Measurements from ENCODE around the gene CLTC.

The CLTC gene

GRCh38 chr17:59688496-59688895 lies 68.8 kb downstream of the CLTC start:
- no peak for TF ChIP-seq SPI1 (IDR thresholded peaks at IDR 0.05; ENCODE audit: borderline replicate concordance, low read depth)
- TF ChIP-seq GABPA (IDR thresholded peaks at IDR 0.05; ENCODE audit: low read depth): no peak
- no peak for TF ChIP-seq POLR2AphosphoS5 (IDR thresholded peaks at IDR 0.05; ENCODE audit: low read depth)
- TF ChIP-seq CTCF (IDR thresholded peaks at IDR 0.05; ENCODE audit: insufficient read depth, low read length): no peak
- TF ChIP-seq REST (IDR thresholded peaks at IDR 0.05; ENCODE audit: insufficient replicate concordance, low read depth): no peak
- no peak for DNase-seq (ENCODE audit: low read depth in 1 of 2, low spot score in 1 of 2)
- no peak overlapping the region for H3K27ac ChIP-seq (replicated peaks)
- H3K27me3 ChIP-seq (ENCODE audit: insufficient read depth, poor library complexity, severe bottlenecking): no peaks in the 10 kb centered on the region
- H3K4me3 ChIP-seq (replicated peaks; ENCODE audit: insufficient read depth, low read length): no peak overlapping the region

DNA sequence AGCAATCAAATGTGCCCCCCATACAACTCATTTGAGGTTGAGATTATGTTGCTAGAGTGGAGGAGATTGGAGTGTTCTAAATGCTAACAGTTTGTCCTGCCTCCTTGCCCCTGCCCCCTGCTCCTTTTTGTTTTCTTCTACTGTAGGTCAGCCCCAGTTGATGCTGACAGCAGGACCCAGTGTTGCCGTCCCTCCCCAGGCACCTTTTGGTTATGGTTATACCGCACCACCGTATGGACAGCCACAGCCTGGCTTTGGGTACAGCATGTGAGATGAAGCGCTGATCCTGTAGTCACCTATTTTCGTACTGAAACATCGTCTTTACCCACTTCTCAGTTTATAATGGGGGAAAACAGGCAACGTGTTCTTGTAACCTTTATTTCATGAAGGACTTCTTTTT lies 73.9 kb downstream of the CLTC start:
- H3K27me3 ChIP-seq (ENCODE audit: insufficient read depth, poor library complexity, severe bottlenecking): no peaks in the 10 kb centered on the region
- DNase-seq (ENCODE audit: low read depth in 1 of 2, low spot score in 1 of 2): no peak
- H3K27ac ChIP-seq (replicated peaks): no peak overlapping the region
- H3K4me3 ChIP-seq (replicated peaks; ENCODE audit: insufficient read depth, low read length): no peak overlapping the region
- TF ChIP-seq POLR2AphosphoS5 (IDR thresholded peaks at IDR 0.05; ENCODE audit: low read depth) (no peak), REST (IDR thresholded peaks at IDR 0.05; ENCODE audit: insufficient replicate concordance, low read depth) (no peak), CTCF (IDR thresholded peaks at IDR 0.05; ENCODE audit: insufficient read depth, low read length) (no peak), GABPA (IDR thresholded peaks at IDR 0.05; ENCODE audit: low read depth) (no peak), SPI1 (IDR thresholded peaks at IDR 0.05; ENCODE audit: borderline replicate concordance, low read depth) (no peak)

DNA sequence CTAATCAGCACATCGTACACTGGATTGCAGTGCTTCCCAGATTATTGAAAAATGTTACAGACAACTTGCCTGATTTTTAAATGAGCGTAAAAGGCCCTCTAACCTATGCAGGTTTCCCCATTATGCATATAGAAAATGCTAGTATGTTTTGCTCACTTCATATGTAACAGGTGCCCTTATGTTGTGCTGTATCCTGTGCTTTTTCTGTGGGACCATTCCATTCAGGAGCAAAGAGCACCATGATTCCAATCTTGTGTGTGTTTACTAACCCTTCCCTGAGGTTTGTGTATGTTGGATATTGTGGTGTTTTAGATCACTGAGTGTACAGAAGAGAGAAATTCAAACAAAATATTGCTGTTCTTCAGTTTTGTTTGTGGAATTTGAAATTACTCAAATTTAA lies 74.6 kb downstream of the CLTC start:
- no peak for DNase-seq (ENCODE audit: low read depth in 1 of 2, low spot score in 1 of 2)
- H3K27me3 ChIP-seq (ENCODE audit: insufficient read depth, poor library complexity, severe bottlenecking): no peaks in the 10 kb centered on the region
- no peak overlapping the region for H3K4me3 ChIP-seq (replicated peaks; ENCODE audit: insufficient read depth, low read length)
- no peak for TF ChIP-seq GABPA (IDR thresholded peaks at IDR 0.05; ENCODE audit: low read depth)
- no peak for TF ChIP-seq SPI1 (IDR thresholded peaks at IDR 0.05; ENCODE audit: borderline replicate concordance, low read depth)
- TF ChIP-seq CTCF (IDR thresholded peaks at IDR 0.05; ENCODE audit: insufficient read depth, low read length): no peak
- TF ChIP-seq POLR2AphosphoS5 (IDR thresholded peaks at IDR 0.05; ENCODE audit: low read depth): no peak
- no peak for TF ChIP-seq REST (IDR thresholded peaks at IDR 0.05; ENCODE audit: insufficient replicate concordance, low read depth)
- no peak overlapping the region for H3K27ac ChIP-seq (replicated peaks)

Data from HL-60 (cell line).